BLaER1 (cell line): Measurements from ENCODE around the gene FABP3.

Experiments used
- H3K27ac ChIP-seq: shearing (Covaris generic); formaldehyde crosslinking; 2 replicates; pipeline ENCODE4 v1.8.1; 2022
- H3K27me3 ChIP-seq: shearing (Covaris generic); formaldehyde crosslinking; 2 replicates; pipeline ENCODE4 v1.8.1; 2022
- H3K36me3 ChIP-seq: shearing (Covaris generic); formaldehyde crosslinking; 2 replicates; pipeline ENCODE4 v1.8.1; 2022
- H3K4me1 ChIP-seq: shearing (Covaris generic); formaldehyde crosslinking; 2 replicates; pipeline ENCODE4 v1.8.1; 2022
- H3K4me2 ChIP-seq: shearing (Covaris generic); formaldehyde crosslinking; 2 replicates; pipeline ENCODE4 v1.8.1; 2022
- H3K4me3 ChIP-seq: shearing (Covaris generic); formaldehyde crosslinking; 2 replicates; pipeline ENCODE4 v1.8.1; 2022
- H3K9ac ChIP-seq: shearing (Covaris generic); formaldehyde crosslinking; 2 replicates; pipeline ENCODE4 v1.8.1; 2022
- H3K9me3 ChIP-seq: shearing (Covaris generic); formaldehyde crosslinking; 2 replicates; pipeline ENCODE4 v1.8.1; 2022
- H4K20me1 ChIP-seq: shearing (Covaris generic); formaldehyde crosslinking; 2 replicates; pipeline ENCODE4 v1.8.1; 2022
- Cebpa-rat ChIP-seq: shearing (Covaris generic); IDR thresholded peaks from 2 replicates; pipeline ENCODE4 v1.8.1; 2022

FABP3 gene

DNA sequence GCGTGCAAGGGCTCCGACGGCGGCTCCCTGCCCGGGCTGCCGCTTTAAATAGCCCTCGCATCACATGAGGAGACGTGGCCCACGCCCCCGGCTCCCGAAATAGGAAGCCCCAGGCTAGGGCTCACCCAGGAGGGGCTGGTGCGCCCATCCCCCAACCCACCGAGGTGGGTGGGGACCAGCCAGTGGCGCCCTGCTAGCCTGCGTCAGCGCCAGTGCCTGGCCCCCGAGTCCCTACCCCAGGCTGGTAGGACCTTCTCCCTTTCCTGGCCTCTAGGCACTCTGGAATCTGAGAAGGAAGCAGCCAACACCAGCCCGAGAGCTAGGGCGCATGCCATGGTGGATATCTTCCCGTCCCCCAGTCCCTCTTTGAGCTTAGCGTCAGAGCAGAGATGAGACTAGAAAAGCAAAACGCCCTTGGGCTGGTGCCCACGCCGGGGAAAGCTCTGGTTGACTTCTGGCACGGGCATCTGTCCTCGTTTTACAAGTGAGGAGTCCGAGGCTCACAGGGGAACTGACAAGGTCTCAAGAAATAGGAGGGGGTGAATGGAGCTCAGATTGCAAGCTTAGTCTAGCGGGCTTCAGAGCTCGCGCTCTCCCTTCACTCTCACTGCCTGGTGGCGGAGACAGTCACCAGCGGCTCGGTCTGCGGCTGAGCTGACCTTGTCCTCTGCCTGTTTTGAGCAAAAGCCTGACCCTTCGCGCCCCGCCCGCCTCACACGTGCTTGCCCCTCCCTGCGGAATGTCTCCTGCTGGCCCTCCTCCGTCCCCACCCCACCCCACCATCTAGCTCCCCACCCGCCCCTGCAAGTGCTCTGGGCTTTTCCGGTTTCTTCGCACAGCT, at the start of gene FABP3:
TSS of gene FABP3 (minus strand) at position 21 of the 841 bp plus-strand sequence. CDS start 62 bp downstream, outside the sequence.
- Histone ChIP-seq H3K36me3 (no peaks in the 10 kb centered on the region), H3K27me3 (peaks cover 6% of the 10 kb centered on the region; the same call in 1 of the 2 replicates), H3K9me3 (no peaks in the 10 kb centered on the region), H3K4me2 (peak within 1 kb of the TSS; percentile 99), H3K27ac (peak within 1 kb of the TSS; percentile 66), H3K9ac (peak within 1 kb of the TSS; percentile 75), H4K20me1 (no peaks in the 10 kb centered on the region), H3K4me1 (peaks cover 22% of the 10 kb centered on the region), H3K4me3 (peak within 1 kb of the TSS; percentile 67)
- no peak for TF ChIP-seq Cebpa-rat

DNA sequence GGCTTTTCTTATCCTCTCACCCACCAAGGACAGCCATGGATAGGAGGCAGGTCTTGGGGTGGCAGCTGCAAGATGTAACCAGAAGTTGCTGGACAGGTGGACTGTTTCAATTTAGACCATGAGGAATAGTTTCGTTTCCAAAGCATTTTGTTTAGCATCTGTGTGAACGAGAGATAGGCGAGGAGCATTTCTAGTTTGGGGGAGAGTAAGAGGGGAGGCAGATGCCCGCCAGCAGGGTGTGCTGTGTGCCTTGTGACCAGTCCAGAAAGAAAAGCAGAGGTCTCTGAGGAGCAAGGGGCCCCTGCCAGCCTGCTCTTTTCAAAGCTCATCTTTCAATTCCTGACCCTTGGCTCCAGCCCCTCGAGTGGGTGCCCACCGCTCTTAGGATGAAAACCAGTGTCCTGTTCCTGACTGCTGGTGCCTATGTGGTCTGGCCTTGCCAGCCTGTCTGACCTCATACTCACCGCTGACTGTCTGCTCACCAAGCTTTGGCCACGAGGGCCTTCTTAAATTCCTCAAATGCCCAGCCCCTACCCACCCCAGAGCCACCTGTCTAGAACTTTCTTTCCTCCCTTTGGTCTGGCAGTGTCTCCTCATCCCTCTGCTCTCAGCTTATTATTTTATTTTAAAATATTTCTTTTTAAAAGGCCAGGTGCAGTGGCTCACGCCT, 48.6 kb upstream of the FABP3 start:
- H3K9ac ChIP-seq: 0 out of 2 replicates have a peak overlapping the region, but pooled peaks have one; percentile 78

GRCh38 chr1:31420716-31421115, 47.8 kb upstream of the FABP3 start:
- H3K27me3 ChIP-seq: peaks cover 8% of the 10 kb centered on the region; the same call in 1 of the 2 replicates
- H3K4me2 ChIP-seq: no peak overlapping the region
- peaks cover 46% of the 10 kb centered on the region for H3K4me1 ChIP-seq
- no peak overlapping the region for H3K27ac ChIP-seq
- TF ChIP-seq Cebpa-rat: no peak
- no peak overlapping the region for H3K4me3 ChIP-seq
- no peaks in the 10 kb centered on the region for H3K36me3 ChIP-seq
- H4K20me1 ChIP-seq: 0 out of 2 replicates have a peak, but pooled peaks cover 5% of the 10 kb centered on the region
- no peak overlapping the region for H3K9ac ChIP-seq
- no peaks in the 10 kb centered on the region for H3K9me3 ChIP-seq

More for the DNA sequence above, 48.6 kb upstream of the FABP3 start:
- Histone ChIP-seq H3K4me3 (no peak overlapping the region), H4K20me1 (no peaks in the 10 kb centered on the region), H3K4me1 (peaks cover 54% of the 10 kb centered on the region), H3K4me2 (peak overlapping the region; percentile 95), H3K9me3 (no peaks in the 10 kb centered on the region), H3K27me3 (no peaks in the 10 kb centered on the region), H3K27ac (peak overlapping the region; percentile 87; the same call in 1 of the 2 replicates), H3K36me3 (no peaks in the 10 kb centered on the region)
- no peak for TF ChIP-seq Cebpa-rat

DNA sequence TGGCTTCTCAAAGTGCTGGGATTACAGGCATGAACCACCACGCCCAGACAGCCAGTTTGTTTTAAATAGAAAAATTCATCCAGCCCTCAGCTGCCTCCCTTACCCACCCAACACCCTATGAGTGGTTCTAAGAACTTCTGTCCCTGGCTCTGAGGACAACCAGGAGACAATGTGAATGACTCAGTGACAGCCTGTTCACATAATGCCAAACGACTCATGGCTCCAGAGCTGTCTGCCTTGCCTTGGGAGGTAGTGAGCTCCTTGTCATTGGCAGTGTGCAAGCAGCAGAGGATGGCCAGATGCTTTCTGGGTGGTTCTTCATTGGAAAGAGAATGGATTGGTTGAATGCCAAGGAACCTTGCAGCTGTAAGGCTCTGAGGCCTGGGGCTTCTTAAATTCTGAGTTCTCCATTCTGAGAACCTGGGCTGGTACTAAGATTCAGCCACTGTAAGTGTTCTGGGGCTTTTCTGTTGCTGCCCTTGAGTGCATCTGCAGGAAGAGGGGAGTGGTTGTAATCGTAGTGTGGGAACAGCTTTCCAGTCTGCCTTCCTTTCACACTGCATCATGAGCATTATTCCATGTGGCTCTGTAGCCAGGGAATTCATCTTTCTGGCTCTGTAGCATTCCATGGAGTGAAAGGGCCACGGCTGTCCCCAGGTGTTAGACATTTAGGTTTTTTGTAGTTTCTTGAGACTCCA, 45.9 kb upstream of the FABP3 start:
- Histone ChIP-seq H3K27me3 (peaks cover 27% of the 10 kb centered on the region), H3K4me1 (peaks cover 33% of the 10 kb centered on the region), H3K4me3 (no peak overlapping the region), H3K9me3 (no peaks in the 10 kb centered on the region), H3K4me2 (no peak overlapping the region), H3K36me3 (no peaks in the 10 kb centered on the region), H3K9ac (no peak overlapping the region), H3K27ac (no peak overlapping the region), H4K20me1 (peaks cover 13% of the 10 kb centered on the region; the same call in 1 of the 2 replicates)
- TF ChIP-seq Cebpa-rat: no peak

- H3K9me3 ChIP-seq: no peaks in the 10 kb centered on the region
- 0 out of 2 replicates have a peak, but pooled peaks have one; percentile 27 for TF ChIP-seq Cebpa-rat
- H3K4me1 ChIP-seq: peaks cover 32% of the 10 kb centered on the region
- H3K4me2 ChIP-seq: no peak overlapping the region
- no peak overlapping the region for H3K27ac ChIP-seq
- peaks cover 25% of the 10 kb centered on the region; the same call in 1 of the 2 replicates for H4K20me1 ChIP-seq
- H3K4me3 ChIP-seq: no peak overlapping the region
- H3K36me3 ChIP-seq: no peaks in the 10 kb centered on the region
- H3K9ac ChIP-seq: no peak overlapping the region
- peaks cover 43% of the 10 kb centered on the region for H3K27me3 ChIP-seq
These were observed 44.3 kb upstream of the FABP3 start for GRCh38 chr1:31417148-31417547.

- H3K4me3 ChIP-seq: no peak overlapping the region
- no peak overlapping the region for H3K27ac ChIP-seq
- peaks cover 25% of the 10 kb centered on the region for H3K4me1 ChIP-seq
- H3K36me3 ChIP-seq: no peaks in the 10 kb centered on the region
- peaks cover 25% of the 10 kb centered on the region; the same call in 1 of the 2 replicates for H4K20me1 ChIP-seq
- H3K9me3 ChIP-seq: no peaks in the 10 kb centered on the region
- H3K4me2 ChIP-seq: no peak overlapping the region
- peaks cover 53% of the 10 kb centered on the region for H3K27me3 ChIP-seq
- no peak for TF ChIP-seq Cebpa-rat
- H3K9ac ChIP-seq: no peak overlapping the region
These were observed 43.3 kb upstream of the FABP3 start for GRCh38 chr1:31416101-31416736.

GRCh38 chr1:31415658-31416057, 42.8 kb upstream of the FABP3 start:
- Histone ChIP-seq H3K9me3 (no peaks in the 10 kb centered on the region), H3K27ac (no peak overlapping the region), H3K9ac (no peak overlapping the region), H3K4me1 (peaks cover 23% of the 10 kb centered on the region), H4K20me1 (peaks cover 25% of the 10 kb centered on the region; the same call in 1 of the 2 replicates), H3K27me3 (peaks cover 58% of the 10 kb centered on the region), H3K4me3 (no peak overlapping the region), H3K36me3 (no peaks in the 10 kb centered on the region), H3K4me2 (no peak overlapping the region)
- no peak for TF ChIP-seq Cebpa-rat

GRCh38 chr1:31414980-31415370, 42.1 kb upstream of the FABP3 start:
- H3K4me2 ChIP-seq: no peak overlapping the region
- H3K9ac ChIP-seq: no peak overlapping the region
- H3K9me3 ChIP-seq: no peaks in the 10 kb centered on the region
- peaks cover 23% of the 10 kb centered on the region for H3K4me1 ChIP-seq
- peaks cover 60% of the 10 kb centered on the region for H3K27me3 ChIP-seq
- peaks cover 25% of the 10 kb centered on the region; the same call in 1 of the 2 replicates for H4K20me1 ChIP-seq
- H3K36me3 ChIP-seq: no peaks in the 10 kb centered on the region
- H3K4me3 ChIP-seq: no peak overlapping the region
- TF ChIP-seq Cebpa-rat: no peak
- no peak overlapping the region for H3K27ac ChIP-seq

DNA sequence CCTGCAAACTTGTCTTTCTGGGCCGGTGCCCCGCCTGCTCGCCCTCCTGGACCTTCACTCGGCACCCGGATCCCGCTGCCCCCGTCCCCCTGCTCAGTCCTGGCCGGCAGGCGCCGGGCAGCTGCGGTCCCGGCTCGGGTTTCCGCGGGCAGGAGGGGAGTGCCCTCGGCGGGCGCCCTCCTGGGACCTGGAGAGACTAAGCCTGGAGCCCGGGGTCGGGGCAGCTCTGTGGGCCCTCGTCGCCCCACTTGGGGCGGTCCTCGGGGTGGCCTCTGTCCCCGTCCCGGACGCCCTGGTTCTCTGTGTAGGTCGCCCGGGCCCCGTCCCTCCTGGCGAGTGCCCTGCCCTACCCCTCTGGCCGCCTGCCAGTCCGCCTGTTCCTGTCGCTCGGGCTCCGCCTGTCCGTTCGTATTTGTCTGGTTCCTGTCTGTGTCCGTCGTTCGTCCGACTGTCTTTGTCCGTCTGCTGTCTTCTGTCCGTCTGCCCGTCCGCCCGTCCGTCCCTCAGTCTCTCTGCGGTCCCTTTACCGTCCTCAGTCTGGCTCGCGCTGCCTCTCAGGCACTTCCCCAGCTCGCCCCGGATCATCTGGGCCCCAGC, 40.6 kb upstream of the FABP3 start:
- no peak for TF ChIP-seq Cebpa-rat
- no peaks in the 10 kb centered on the region for H3K36me3 ChIP-seq
- H4K20me1 ChIP-seq: peaks cover 25% of the 10 kb centered on the region; the same call in 1 of the 2 replicates
- H3K4me3 ChIP-seq: peak overlapping the region; percentile 71
- peaks cover 23% of the 10 kb centered on the region for H3K4me1 ChIP-seq
- no peaks in the 10 kb centered on the region for H3K9me3 ChIP-seq
- H3K27ac ChIP-seq: no peak overlapping the region
- peak overlapping the region; percentile 98 for H3K4me2 ChIP-seq
- H3K27me3 ChIP-seq: peaks cover 60% of the 10 kb centered on the region
- H3K9ac ChIP-seq: peak overlapping the region; percentile 54
